ENCODE data around the gene CASQ2.

DNA sequence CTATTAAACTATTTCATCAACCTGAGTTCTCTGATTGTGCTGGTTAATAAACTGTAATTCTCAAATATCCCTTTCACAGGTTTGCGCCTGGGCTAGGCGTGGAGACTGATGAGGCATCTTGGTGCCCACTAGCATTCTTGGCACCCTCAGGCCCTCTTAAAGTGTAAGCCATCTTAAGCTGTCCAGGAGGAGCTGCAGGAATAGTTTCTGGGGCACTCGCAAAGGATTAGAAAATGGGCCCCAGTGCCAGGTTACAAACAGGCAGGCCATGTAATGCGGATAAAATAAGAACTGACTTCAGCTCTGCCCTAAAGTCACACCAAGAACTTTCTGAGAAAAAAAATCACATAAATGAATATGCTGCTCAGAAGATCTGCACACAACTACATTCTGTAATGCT is 1.1 kb downstream of the CASQ2 start:
- TF ChIP-seq, protein P1, sequence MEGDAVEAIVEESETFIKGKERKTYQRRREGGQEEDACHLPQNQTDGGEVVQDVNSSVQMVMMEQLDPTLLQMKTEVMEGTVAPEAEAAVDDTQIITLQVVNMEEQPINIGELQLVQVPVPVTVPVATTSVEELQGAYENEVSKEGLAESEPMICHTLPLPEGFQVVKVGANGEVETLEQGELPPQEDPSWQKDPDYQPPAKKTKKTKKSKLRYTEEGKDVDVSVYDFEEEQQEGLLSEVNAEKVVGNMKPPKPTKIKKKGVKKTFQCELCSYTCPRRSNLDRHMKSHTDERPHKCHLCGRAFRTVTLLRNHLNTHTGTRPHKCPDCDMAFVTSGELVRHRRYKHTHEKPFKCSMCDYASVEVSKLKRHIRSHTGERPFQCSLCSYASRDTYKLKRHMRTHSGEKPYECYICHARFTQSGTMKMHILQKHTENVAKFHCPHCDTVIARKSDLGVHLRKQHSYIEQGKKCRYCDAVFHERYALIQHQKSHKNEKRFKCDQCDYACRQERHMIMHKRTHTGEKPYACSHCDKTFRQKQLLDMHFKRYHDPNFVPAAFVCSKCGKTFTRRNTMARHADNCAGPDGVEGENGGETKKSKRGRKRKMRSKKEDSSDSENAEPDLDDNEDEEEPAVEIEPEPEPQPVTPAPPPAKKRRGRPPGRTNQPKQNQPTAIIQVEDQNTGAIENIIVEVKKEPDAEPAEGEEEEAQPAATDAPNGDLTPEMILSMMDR (IDR thresholded peaks at IDR 0.05) = no peak
- no peak for TF ChIP-seq POLR2A (IDR thresholded peaks at IDR 0.05)

All from uterus (tissue), 2 donors.